Endothelial cell (in vitro differentiated cells): Measurements from ENCODE around the gene KRT72. TPM values are rescaled to one million over a fixed set of nuclear protein-coding genes. Genes with fewer than 3 reads are reported as not detected.

Experiments used
- DNase-seq: peaks from one replicate; pipeline ENCODE4 v3.0.0; 2021; ENCODE audit warnings: low spot score
- H3K27ac Mint-ChIP-seq: one replicate; pipeline ENCODE4 v1.8.0; 2021; ENCODE audit warnings: mixed read lengths, inconsistent platforms; ENCODE audit not compliant: unreplicated experiment
- H3K27me3 Mint-ChIP-seq: one replicate; pipeline ENCODE4 v1.8.0; 2021; ENCODE audit warnings: mild to moderate bottlenecking, moderate library complexity, mixed read lengths, inconsistent platforms; ENCODE audit not compliant: unreplicated experiment
- H3K36me3 Mint-ChIP-seq: one replicate; pipeline ENCODE4 v1.8.0; 2021; ENCODE audit warnings: mild to moderate bottlenecking, low read depth, mixed read lengths, inconsistent platforms; ENCODE audit not compliant: unreplicated experiment
- H3K4me1 Mint-ChIP-seq: one replicate; pipeline ENCODE4 v1.8.0; 2021; ENCODE audit warnings: mild to moderate bottlenecking, mixed read lengths, inconsistent platforms; ENCODE audit not compliant: unreplicated experiment
- H3K4me3 Mint-ChIP-seq: one replicate; pipeline ENCODE4 v1.8.0; 2021; ENCODE audit warnings: mild to moderate bottlenecking, mixed read lengths, inconsistent platforms; ENCODE audit not compliant: unreplicated experiment
- H3K9me3 Mint-ChIP-seq: one replicate; pipeline ENCODE4 v1.8.0; 2021; ENCODE audit warnings: mixed read lengths, inconsistent platforms; ENCODE audit not compliant: unreplicated experiment
- CTCF ChIP-seq: fragments of 200-600 bp; sonication (generic); IDR thresholded peaks from one replicate; pipeline ENCODE4 v1.5.0; 2021; ENCODE audit warnings: antibody characterized with exemption; ENCODE audit not compliant: unreplicated experiment
- total RNA-seq: library from RNA; stranded (reverse); fragmentation: NEBNext Ultra II Directional; extraction: Animal tissue kit (Norgen Biotek cat#: 25700); gene quantifications from one replicate; pipeline ENCODE4 v1.2.1, GENCODE V29; 2021; ENCODE audit not compliant: unreplicated experiment

The KRT72 gene
- total RNA-seq, 1 donor from 2014 or later: 0.28 TPM

DNA sequence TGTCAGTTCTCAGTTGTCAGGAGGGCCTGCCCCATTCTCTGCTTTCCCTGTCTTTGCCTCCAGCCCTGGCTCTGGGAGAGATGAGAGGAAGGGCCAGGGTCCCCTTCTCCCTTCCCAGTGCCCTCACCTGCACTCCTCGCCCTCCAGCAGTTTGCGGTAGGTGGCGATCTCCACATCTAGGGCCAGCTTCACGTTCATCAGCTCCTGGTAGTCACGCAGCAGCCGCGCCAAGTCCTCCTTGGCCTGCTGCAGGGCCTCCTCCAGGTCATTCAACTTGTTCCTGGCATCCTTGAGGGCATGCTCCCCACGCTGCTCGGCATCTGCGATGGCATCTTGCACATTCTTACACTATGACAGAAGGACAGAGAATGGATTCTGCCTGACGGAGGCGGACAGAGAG lies 45.4 kb upstream of the KRT72 start:
- TF ChIP-seq CTCF: no peak
- H3K4me1 Mint-ChIP-seq: peaks cover 14% of the 10 kb centered on the region
- no peak for DNase-seq
- H3K36me3 Mint-ChIP-seq: no peaks in the 10 kb centered on the region
- no peak overlapping the region for H3K4me3 Mint-ChIP-seq
- no peaks in the 10 kb centered on the region for H3K27me3 Mint-ChIP-seq
- no peaks in the 10 kb centered on the region for H3K9me3 Mint-ChIP-seq
- no peak overlapping the region for H3K27ac Mint-ChIP-seq

- Mint-ChIP-seq H3K4me3 (no peak overlapping the region), H3K4me1 (peaks cover 14% of the 10 kb centered on the region), H3K9me3 (no peaks in the 10 kb centered on the region), H3K27ac (no peak overlapping the region), H3K36me3 (no peaks in the 10 kb centered on the region), H3K27me3 (no peaks in the 10 kb centered on the region)
- no peak for DNase-seq
- TF ChIP-seq CTCF: no peak
Measured at GRCh38 chr12:52645982-52646381, 44.7 kb upstream of the KRT72 start.

DNA sequence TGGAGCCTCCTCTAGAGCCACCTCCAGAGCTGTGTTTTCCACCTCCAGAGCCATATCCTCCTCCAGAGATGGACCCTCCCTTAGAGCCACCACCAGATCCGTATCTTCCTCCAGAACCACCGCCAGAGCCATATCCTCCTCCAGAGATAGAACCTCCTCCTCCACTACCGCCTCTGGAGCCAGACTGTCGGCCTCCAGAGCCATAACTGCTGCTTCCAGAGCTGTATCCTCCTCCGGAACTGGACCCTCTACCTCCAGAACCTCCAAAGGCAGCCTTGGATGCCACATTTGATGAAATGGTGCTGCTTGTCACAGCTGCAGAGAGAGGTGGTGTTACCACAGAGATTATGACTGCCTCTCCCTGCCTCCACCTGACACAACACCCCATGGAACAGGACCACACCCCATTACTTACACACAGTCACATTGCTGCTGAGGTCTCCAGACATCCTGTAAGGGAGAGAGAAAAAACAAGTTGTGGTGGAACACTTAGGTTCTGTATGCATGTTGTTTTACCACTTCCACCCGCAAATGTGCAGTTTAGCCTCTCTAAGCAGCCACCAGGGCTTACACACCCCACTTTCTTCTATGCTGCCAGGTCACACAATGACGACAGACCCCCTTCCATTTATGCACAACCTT lies 44.0 kb upstream of the KRT72 start:
- no peak overlapping the region for H3K27ac Mint-ChIP-seq
- H3K4me3 Mint-ChIP-seq: no peak overlapping the region
- DNase-seq: no peak
- no peak for TF ChIP-seq CTCF
- H3K9me3 Mint-ChIP-seq: no peaks in the 10 kb centered on the region
- H3K36me3 Mint-ChIP-seq: no peaks in the 10 kb centered on the region
- no peaks in the 10 kb centered on the region for H3K27me3 Mint-ChIP-seq
- H3K4me1 Mint-ChIP-seq: peaks cover 10% of the 10 kb centered on the region

DNA sequence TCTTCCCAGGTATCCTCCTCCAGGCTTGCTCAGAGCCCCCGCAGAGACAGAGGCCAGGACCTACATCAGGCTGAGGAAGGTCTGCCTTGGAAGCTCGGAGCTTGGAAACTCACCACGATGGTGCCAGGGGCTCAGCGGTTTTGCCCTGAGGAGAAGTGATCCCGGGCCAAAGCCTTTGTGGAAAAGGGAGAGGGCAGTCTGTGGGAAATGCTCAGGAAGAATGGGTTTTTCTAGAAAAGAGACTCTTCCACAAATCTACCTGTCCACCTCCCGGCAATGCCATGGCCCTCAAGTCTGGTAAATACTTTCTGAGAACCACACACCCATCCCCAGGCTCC lies 42.8 kb upstream of the KRT72 start:
- no peak for DNase-seq
- H3K36me3 Mint-ChIP-seq: no peaks in the 10 kb centered on the region
- H3K4me1 Mint-ChIP-seq: peaks cover 1% of the 10 kb centered on the region
- no peak overlapping the region for H3K27ac Mint-ChIP-seq
- no peak overlapping the region for H3K4me3 Mint-ChIP-seq
- H3K27me3 Mint-ChIP-seq: no peaks in the 10 kb centered on the region
- TF ChIP-seq CTCF: no peak
- no peaks in the 10 kb centered on the region for H3K9me3 Mint-ChIP-seq

DNA sequence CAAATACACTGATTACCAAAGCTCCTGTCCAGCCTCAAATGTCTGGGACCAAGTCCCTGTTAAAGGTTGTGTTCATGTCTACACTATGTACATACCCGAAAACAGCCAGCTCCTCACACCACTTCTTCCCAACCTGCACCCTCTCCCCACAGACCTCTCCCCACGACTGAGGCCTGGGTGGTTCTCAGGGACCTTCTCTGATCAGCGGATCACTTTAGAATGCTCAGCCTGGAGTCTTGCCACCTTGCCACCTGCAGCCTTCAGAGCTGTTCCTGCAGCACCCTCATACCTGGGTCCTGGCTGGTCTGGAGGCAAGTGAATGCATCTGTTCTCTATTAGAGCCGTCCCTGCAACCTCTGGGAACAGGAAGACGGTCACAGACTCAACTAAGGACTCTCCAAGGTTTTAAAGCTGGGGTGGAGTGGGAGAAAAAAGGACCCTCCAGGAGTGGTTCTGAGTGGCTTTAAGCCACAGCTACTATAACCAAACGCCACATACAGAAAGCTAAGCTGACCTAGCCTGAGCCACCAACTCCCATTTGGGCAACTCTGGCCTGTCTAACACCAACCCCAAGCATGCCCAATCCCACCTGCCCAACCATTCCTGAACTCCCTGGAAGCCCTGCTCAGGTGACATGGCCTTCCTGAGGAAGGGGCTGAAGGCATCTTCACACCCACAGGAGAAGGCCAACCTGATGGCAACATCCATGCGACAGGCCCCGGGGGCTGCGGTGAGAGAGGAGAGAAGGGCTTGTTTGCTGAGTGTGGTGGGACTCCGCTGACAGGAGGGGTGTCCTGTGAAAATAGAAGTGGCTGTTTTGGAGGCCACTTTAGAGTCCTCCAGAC lies 42.2 kb upstream of the KRT72 start:
- no peak for DNase-seq
- no peak for TF ChIP-seq CTCF
- no peaks in the 10 kb centered on the region for H3K9me3 Mint-ChIP-seq
- no peak overlapping the region for H3K4me3 Mint-ChIP-seq
- H3K4me1 Mint-ChIP-seq: no peaks in the 10 kb centered on the region
- H3K36me3 Mint-ChIP-seq: no peaks in the 10 kb centered on the region
- H3K27me3 Mint-ChIP-seq: no peaks in the 10 kb centered on the region
- no peak overlapping the region for H3K27ac Mint-ChIP-seq
